ENCODE data around the gene AQP2.

The AQP2 gene

GRCh38 chr12:49955899-49956662 is 5.5 kb downstream of the AQP2 start:
- DNase-seq (ENCODE audit: low read depth), result no peak

- no peak for DNase-seq (ENCODE audit: low read depth)
Measured at GRCh38 chr12:49956663-49957569, 6.4 kb downstream of the AQP2 start.

- no peak for DNase-seq (ENCODE audit: low read depth)
Measured at GRCh38 chr12:49957570-49957967, 7.0 kb downstream of the AQP2 start.

GRCh38 chr12:49959685-49960473 is 9.3 kb downstream of the AQP2 start:
- no peak for DNase-seq (ENCODE audit: low read depth)

GRCh38 chr12:49960474-49961110 is 10.1 kb downstream of the AQP2 start:
- DNase-seq (ENCODE audit: low read depth), result no peak

GRCh38 chr12:49961111-49961922 is 10.8 kb downstream of the AQP2 start, which contains the start of gene AQP5:
Gene AQP5, plus strand, starts transcription at chr12:49961872. Its CDS starts 146 bp downstream, at chr12:49962018.
- no peak for DNase-seq (ENCODE audit: low read depth)

- DNase-seq (ENCODE audit: low read depth), result no peak
Measured at GRCh38 chr12:49961993-49962764, 11.6 kb downstream of the AQP2 start.

- no peak for DNase-seq (ENCODE audit: low read depth)
Measured at GRCh38 chr12:49962861-49963765, 12.6 kb downstream of the AQP2 start.

GRCh38 chr12:49963976-49964815 is 13.7 kb downstream of the AQP2 start:
- DNase-seq (ENCODE audit: low read depth), result no peak

GRCh38 chr12:49964849-49965624 is 14.5 kb downstream of the AQP2 start:
- DNase-seq (ENCODE audit: low read depth), result no peak

- no peak for DNase-seq (ENCODE audit: low read depth)
Measured at GRCh38 chr12:49965836-49966235, 15.3 kb downstream of the AQP2 start.

GRCh38 chr12:49966511-49967041 is 16.0 kb downstream of the AQP2 start:
- DNase-seq (ENCODE audit: low read depth), result no peak

GRCh38 chr12:49967042-49967776 is 16.7 kb downstream of the AQP2 start:
- DNase-seq (ENCODE audit: low read depth), result peak; percentile 83

- DNase-seq (ENCODE audit: low read depth), result no peak
Measured at GRCh38 chr12:49967777-49968250, 17.3 kb downstream of the AQP2 start.

GRCh38 chr12:49968471-49968870 is 17.9 kb downstream of the AQP2 start:
- DNase-seq (ENCODE audit: low read depth), result no peak

- no peak for DNase-seq (ENCODE audit: low read depth)
Measured at GRCh38 chr12:49969027-49969426, 18.5 kb downstream of the AQP2 start.
